ENCODE measurements around the gene NLK. TPM values are rescaled to one million over a fixed set of nuclear protein-coding genes. Genes with fewer than 3 reads are reported as not detected.

NLK gene
- total RNA-seq, 1 experiment from 2014 or later, result 40.3 TPM

GRCh38 chr17:28228986-28229729 lies 186.7 kb downstream of the NLK start:
- CTCF ChIA-PET, result interaction anchor here (0.6 to 5.9 kb wide), 16 partner anchors 8 to 424 kb away, joined by 3 to 45 read pairs (median 4); partner anchors contain the start of genes IFT20, TMEM97 and TNFAIP1
- H3K27ac Mint-ChIP-seq, result no peak overlapping the region
- H3K4me3 Mint-ChIP-seq, result peak overlapping the region; percentile 97
- peaks cover 4% of the 10 kb centered on the region; the same call in 1 of the 2 replicates for H3K27me3 Mint-ChIP-seq (ENCODE audit: low read depth)
- H3K9me3 Mint-ChIP-seq, result no peaks in the 10 kb centered on the region
- ATAC-seq, result no peak
- POLR2A ChIA-PET, result no interaction called here
- no peak for TF ChIP-seq ZNF423 (CRISPR knock-in tag; IDR thresholded peaks at IDR 0.05)
- no peak for TF ChIP-seq ARID4B (CRISPR knock-in tag; IDR thresholded peaks at IDR 0.05; ENCODE audit: borderline replicate concordance)
- TF ChIP-seq MAX (CRISPR knock-in tag; IDR thresholded peaks at IDR 0.05), result no peak
- no peak for TF ChIP-seq RELA (CRISPR knock-in tag; IDR thresholded peaks at IDR 0.05; ENCODE audit: borderline replicate concordance)
- TF ChIP-seq ZNF532 (CRISPR knock-in tag; IDR thresholded peaks at IDR 0.05; ENCODE audit: borderline replicate concordance), result no peak
- no peak for TF ChIP-seq ZNF121 (CRISPR knock-in tag; IDR thresholded peaks at IDR 0.05)
- no peak for TF ChIP-seq ATF2 (CRISPR knock-in tag; IDR thresholded peaks at IDR 0.05; ENCODE audit: borderline replicate concordance, low read depth)
- TF ChIP-seq GRHL2 (CRISPR knock-in tag; IDR thresholded peaks at IDR 0.05; ENCODE audit: insufficient replicate concordance, severe bottlenecking), result no peak
- TF ChIP-seq AR (CRISPR knock-in tag; IDR thresholded peaks at IDR 0.05), result no peak
- peaks cover 32% of the 10 kb centered on the region for H3K4me1 Mint-ChIP-seq
- peaks cover 4% of the 10 kb centered on the region; the same call in 1 of the 2 replicates for H3K36me3 Mint-ChIP-seq
- DNase-seq (ENCODE audit: low spot score), result no peak
